NCI-H345 treated with DMSO at 0.1 percent for 48 hours (cell line): ENCODE data around the gene TNFRSF12A.
"Not testable (repeated sequence)": the region's sequence is repeated elsewhere in the genome, so short reads cannot be mapped to it uniquely, and the experiment has no call there.

Source experiments
- DNase-seq: peaks from one replicate; lab custom pipeline; 2025; ENCODE audit not compliant: unreplicated experiment; lab: John Stamatoyannopoulos, UW

TNFRSF12A gene

GRCh38 chr16:3060339-3061127, 40.4 kb downstream of the TNFRSF12A start:
- DNase-seq, result no peak

DNA sequence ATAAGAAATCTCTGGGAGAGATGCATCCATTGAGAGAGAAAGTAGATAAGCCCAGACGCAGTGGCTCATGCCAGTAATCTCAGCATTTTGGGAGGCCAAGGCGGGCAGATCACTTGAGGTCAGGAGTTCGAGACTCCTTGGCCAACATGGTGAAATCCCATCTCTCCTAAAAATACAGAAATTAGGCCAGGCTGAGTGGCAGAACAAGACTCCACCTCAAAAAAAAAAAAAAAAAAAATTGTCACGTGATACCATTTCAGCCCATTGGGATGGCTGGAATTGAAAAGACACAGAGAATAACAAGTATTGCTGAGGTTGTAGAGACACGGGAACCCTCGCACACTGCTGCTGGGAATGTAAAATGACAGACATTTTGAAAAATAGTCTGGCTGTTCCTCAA, 42.4 kb downstream of the TNFRSF12A start:
- DNase-seq, result no peak

- no peak for DNase-seq
Measured at GRCh38 chr16:3063625-3064386, 43.6 kb downstream of the TNFRSF12A start.

DNA sequence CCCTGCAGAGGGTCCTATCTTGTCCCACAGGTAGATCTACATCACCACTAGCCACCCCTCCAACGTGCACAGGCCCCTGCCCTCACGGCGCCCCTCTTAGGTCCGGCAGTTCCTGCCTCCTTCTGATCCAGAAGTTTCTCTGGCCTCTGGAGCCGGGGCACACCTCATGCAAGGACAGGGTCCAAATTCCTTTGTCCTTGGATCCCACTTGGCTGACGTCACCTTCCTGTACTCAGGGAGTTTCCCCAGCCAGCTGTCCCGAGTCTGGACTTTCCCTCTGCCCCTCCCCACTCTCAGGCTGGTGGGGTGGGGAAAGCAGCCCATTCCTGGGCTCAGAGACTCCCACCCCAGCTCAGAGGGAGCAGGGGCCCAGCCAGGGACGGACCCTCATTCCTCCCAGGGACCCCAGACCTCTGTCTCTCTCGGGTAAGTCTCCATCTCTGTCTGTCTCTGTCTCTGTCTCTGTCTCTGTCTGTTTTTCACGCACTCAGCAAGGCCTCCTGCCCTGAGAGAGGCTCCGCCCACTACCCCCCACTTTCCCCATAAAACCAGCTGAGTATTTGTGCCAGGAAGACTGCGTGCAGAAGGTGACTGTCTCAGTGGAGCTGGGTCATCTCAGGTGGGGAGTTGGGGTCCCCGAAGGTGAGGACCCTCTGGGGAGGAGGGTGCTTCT, 45.0 kb downstream of the TNFRSF12A start, which contains the start of gene IL32:
Gene IL32 (plus strand): TSS at position 572 of the 673 bp plus-strand sequence. CDS start 172 bp downstream, outside the sequence.
- no peak for DNase-seq

DNA sequence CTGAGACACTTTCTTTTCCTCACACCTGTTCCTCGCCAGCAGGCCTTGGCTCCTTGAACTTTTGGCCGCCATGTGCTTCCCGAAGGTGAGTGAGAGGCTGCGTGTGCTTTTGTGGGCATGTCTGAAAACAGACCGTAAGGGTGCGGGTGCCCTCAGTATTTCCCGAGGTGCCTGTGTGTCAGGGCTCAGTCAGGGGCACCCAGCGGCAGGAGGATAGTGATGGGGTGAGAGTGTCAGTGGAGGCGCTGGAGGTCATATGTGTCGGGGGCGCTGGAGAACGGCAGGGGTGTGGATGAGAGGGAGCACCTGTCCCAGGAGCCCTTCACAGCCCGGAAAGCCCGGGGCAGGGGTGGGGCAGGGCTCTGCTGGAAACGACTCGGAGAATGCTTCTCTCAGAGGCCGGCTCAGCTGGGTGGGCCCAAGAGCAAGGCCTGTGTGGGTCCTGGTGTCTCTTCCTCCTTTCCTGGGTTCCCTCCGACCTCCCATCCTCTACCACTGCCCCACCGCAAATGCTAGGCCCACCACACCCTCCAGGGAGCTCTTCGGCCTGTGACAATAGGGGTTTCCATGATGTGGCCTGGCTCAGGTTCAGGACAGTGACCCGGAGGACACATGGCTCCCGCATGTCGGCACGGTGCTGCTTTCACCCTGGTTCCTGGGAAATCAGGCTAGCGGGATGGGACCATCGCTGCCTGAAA, 45.7 kb downstream of the TNFRSF12A start:
- DNase-seq, result no peak

GRCh38 chr16:3066440-3066748, 46.2 kb downstream of the TNFRSF12A start:
- DNase-seq, result no peak

DNA sequence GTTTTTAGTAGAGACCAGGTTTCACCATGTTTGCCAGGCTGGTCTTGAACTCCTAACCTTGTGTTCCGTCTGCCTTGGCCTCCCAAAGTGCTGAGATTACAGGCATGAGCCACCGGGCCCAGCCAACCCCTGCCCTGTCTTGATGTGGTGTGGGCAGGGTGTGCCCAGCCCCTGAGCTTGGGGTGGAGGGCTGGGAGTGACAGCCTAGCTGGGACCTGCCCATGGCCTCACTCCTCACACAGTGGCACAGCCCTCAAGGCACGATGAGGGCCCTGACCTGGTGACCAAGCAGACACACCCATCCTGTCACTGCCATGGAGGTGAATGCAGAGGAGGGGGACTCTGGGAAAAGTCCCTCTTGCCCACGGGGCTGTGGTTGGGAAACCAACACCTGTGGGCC, 48.3 kb downstream of the TNFRSF12A start:
- DNase-seq, result no peak

DNA sequence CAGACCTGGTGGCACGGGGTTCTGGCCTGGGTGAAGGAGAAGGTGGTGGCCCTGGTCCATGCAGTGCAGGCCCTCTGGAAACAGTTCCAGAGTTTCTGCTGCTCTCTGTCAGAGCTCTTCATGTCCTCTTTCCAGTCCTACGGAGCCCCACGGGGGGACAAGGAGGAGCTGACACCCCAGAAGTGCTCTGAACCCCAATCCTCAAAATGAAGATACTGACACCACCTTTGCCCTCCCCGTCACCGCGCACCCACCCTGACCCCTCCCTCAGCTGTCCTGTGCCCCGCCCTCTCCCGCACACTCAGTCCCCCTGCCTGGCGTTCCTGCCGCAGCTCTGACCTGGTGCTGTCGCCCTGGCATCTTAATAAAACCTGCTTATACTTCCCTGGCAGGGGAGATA, 49.0 kb downstream of the TNFRSF12A start:
- DNase-seq, result not testable (repeated sequence)

- no peak for DNase-seq
Measured at GRCh38 chr16:3070608-3071111, 50.5 kb downstream of the TNFRSF12A start.

GRCh38 chr16:3071655-3072054, 51.5 kb downstream of the TNFRSF12A start:
- DNase-seq, result no peak
